GM12801 (cell line): ENCODE results near the gene CCDC136.

ENCODE experiments used
- TF ChIP-seq, protein P1 (sequence below): IDR thresholded peaks from one replicate; pipeline ENCODE4 v1.5.1; 2011; ENCODE audit warnings: control low read depth; ENCODE audit not compliant: insufficient read length; ENCODE audit errors: extremely low read depth

Gene CCDC136

DNA sequence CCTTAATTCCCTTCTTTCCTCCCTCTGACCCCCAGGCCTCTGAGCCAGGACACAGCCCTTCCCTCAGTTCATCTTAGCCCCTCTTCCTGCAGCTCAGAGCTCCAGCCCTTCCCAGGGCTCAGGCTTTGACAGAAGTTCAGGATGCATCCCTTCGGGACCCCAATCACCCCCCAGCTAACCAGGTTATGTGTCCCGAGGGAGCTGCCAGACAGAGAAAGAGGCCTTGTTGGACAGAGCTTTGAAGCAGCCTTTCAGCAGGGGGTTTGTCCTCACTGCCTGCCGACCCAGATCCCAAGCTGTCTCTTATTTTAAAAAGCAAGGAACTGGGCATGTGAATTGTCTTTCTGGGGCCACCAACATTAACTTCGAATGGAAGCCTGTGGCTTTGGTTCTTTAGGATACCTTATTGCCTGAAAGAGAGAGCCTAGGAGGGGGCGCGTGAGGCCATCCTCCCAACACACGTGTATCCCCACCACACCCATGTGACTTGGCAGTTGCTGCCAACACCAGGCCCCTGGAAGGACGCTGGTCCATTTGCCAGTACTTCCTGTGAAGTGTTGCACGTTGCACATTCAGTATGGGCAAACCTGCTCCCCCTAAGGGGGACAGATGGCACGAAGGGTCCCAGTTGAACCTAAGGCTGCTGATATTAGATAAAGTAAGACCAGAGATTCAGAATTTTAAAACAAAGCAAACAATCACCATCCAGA, 858 bp downstream of the CCDC136 start:
- TF ChIP-seq, protein P1, sequence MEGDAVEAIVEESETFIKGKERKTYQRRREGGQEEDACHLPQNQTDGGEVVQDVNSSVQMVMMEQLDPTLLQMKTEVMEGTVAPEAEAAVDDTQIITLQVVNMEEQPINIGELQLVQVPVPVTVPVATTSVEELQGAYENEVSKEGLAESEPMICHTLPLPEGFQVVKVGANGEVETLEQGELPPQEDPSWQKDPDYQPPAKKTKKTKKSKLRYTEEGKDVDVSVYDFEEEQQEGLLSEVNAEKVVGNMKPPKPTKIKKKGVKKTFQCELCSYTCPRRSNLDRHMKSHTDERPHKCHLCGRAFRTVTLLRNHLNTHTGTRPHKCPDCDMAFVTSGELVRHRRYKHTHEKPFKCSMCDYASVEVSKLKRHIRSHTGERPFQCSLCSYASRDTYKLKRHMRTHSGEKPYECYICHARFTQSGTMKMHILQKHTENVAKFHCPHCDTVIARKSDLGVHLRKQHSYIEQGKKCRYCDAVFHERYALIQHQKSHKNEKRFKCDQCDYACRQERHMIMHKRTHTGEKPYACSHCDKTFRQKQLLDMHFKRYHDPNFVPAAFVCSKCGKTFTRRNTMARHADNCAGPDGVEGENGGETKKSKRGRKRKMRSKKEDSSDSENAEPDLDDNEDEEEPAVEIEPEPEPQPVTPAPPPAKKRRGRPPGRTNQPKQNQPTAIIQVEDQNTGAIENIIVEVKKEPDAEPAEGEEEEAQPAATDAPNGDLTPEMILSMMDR, result no peak

GRCh38 chr7:128793181-128793547, 1.4 kb downstream of the CCDC136 start:
- TF ChIP-seq, protein P1, result no peak

- TF ChIP-seq, protein P1, result no peak
These were observed 2.3 kb downstream of the CCDC136 start for GRCh38 chr7:128794020-128794419.

DNA sequence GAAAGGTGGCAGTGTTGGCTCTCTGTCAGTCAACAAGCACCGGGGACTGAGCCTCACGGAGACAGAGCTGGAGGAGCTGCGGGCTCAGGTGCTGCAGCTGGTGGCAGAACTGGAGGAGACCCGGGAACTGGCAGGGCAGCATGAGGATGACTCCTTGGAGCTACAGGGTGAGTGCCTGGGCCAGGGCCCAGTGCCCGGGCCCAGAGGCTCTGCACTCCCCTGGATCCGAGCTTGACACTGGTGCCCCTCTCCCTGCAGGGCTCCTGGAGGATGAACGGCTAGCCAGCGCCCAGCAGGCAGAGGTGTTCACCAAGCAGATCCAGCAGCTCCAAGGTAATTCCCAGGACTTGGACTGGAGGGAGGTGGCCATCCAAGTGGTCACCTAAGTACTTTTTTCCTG, 2.7 kb downstream of the CCDC136 start:
- TF ChIP-seq, protein P1, result no peak

DNA sequence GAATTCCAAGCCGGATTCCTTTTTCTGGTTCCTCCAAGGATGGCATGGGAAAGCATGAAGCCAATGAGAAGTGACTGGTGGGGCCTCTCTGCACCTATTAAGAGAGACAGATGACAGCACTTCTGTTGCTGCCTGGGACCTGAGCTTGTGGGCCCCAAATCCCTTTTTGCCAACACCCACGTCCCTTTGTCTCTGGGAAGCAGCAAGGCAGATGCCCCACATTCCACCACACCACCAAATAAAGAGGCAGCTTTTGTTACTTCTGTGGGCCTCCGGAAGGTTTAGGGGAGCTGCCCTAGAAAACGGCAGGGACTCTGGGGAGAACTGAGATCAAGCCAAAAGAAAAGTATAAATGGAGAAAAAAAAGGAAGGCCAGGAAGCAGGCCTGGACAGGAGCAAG, 3.4 kb downstream of the CCDC136 start:
- TF ChIP-seq, protein P1, result no peak

GRCh38 chr7:128796327-128796726, 4.6 kb downstream of the CCDC136 start:
- TF ChIP-seq, protein P1, result no peak

DNA sequence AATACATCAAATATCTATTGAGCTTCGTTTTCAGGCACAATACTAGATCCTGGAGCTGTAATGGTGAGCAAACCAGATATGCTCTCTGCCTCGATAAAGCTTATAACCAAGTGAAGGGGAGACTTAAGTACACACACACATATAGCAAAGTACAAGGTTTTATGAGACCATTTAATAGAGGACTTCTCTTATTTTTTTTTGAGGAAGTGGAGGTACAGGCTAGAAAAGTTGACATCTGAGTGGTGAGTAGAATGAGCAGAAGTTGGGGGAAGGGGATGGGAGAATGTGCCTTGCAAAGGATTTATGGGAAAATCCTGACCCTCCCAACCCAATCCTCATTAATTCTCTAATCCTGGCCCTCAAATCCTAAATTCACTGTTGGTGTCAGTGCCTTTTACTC, 7.7 kb downstream of the CCDC136 start:
- TF ChIP-seq, protein P1, result no peak
